HG02973 (cell line): ENCODE results near the gene NPAS4.
"Not testable (repeated sequence)": the region's sequence is repeated elsewhere in the genome, so short reads cannot be mapped to it uniquely, and the experiment has no call there.

Experiments
- ATAC-seq: cut with Tn5 transposase; IDR thresholded peaks from one replicate; pipeline ENCODE4 v1.9.1; 2021; ENCODE audit warnings: moderate library complexity; ENCODE audit not compliant: unreplicated experiment

Gene NPAS4

GRCh38 chr11:66417000-66417399 lies 3.8 kb upstream of the NPAS4 start:
- ATAC-seq, result no peak

GRCh38 chr11:66418168-66418985 lies 2.5 kb upstream of the NPAS4 start:
- ATAC-seq, result no peak

DNA sequence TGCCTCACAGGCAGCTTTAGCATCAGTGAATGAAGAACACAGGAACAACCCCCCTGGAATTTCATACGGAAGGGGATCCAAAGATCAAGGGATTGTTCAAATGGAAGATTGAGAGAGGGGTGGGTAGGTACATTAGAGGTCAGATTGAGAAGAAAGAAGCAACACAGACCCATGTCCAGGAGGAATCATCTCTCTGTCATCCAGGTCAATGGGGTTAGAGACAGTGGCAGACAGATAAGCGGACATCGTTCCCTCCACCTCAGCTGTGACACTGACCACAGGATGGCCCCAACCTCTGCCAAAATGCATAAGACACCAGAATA lies 1.9 kb upstream of the NPAS4 start:
- ATAC-seq, result no peak

DNA sequence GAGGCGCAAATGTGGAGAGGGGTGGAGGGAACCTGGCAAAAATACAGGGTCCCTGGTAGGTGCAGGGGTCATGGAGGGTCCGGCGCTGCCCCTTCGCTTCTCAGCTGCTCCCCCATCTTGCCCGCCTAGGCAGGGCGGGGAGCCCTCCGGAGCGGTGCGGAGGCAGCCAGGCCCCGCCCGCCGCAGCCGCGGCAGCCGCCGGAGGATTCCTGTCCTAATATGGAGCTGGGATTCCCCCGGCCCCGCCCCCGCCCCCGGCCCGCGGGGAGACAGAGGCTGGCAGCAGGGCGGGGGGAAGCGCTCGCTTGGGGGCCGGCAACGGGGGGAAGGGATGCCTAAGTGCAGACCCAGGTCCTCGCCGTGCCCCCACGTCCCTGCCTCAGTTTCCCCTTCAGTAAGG lies 1.0 kb upstream of the NPAS4 start:
- no peak for ATAC-seq

DNA sequence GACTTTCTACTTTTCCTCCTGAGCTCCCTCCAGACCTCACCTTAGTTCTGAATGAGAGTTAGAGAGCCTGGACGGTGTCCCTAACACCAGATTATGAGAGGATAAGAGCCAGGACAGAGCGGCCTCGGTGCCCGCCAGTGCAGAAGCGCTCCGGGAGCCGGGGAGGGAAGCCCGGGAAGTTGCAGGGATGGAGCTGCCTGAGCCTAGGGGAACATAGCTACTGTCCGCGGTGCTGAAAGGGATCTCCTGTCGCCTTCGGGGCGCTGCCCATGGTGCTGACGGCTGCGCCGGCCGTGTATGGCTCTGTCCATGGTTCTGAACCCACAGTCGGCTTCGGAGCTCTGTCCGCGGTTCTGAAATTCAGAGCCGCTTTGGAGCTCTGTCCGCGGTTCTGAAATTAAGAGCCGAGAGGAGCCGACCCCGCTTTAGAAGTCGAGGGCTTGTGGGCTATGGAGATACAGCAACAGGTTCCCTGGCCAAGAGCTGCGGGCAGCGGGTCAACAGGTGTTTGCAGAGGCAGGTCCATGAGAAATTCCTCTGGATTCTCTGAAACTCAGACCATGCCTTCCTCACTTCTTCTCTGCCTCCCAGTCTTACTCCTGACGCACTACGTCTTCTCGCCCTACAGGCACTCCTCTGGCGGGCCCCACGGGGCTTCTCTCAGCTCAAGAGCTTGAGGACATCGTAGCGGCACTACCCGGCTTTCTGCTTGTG lies 814 bp downstream of the NPAS4 start:
- ATAC-seq, result no peak

- no peak for ATAC-seq
These were observed 5.5 kb downstream of the NPAS4 start for GRCh38 chr11:66426314-66426713.

DNA sequence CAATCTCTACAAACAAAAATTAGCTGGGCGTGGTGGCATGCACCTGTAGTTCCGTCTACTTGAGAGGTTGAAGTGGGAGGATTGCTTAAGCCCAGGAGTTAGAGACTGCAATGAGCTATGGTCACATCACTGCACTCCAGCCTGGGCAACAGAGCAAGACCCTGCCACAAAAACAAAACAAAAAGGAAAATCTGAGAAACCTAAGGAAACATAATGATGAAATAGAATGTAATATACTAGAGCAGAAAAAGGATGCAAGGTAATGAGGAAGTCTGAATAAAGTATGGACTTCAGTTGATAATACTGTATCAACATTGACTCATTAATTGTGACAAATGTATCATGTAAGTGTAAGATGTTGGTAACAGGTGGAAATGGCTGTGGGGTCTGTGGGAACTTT lies 8.1 kb downstream of the NPAS4 start:
- no peak for ATAC-seq

DNA sequence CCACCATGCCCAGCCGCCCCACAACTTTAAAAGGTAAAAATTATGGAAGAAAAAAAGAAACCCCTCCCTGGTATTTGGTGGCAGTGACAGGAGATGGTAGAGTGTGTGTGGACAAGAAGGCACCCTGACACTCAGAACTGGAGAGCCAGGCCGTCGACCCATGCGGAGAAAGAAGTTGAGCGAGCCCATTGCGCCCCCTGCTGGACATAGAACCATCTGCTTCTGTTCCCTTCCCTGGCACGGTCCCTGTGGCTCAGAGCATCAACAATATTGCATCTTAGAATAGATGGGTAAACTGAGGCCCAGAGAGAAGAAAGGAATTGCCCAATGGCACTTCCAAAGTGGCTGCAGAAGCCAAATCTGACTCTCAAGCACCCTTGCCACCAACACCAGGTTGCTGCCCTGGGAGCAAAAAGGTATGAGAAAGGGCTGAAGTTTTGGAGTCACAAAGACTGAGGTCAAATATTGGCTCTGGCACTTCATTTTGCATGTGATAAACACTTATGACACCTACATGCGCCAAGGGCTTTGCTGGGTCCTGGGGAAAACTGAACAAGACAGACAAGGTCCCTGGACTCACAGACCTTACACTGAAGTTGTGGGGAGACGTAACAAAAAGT lies 9.3 kb downstream of the NPAS4 start:
- ATAC-seq, result no peak

GRCh38 chr11:66431287-66431686 lies 10.5 kb downstream of the NPAS4 start:
- ATAC-seq, result not testable (repeated sequence)

- ATAC-seq, result not testable (repeated sequence)
These were observed 11.1 kb downstream of the NPAS4 start for GRCh38 chr11:66431871-66432329.

GRCh38 chr11:66432597-66432996 lies 11.8 kb downstream of the NPAS4 start:
- ATAC-seq, result no peak

DNA sequence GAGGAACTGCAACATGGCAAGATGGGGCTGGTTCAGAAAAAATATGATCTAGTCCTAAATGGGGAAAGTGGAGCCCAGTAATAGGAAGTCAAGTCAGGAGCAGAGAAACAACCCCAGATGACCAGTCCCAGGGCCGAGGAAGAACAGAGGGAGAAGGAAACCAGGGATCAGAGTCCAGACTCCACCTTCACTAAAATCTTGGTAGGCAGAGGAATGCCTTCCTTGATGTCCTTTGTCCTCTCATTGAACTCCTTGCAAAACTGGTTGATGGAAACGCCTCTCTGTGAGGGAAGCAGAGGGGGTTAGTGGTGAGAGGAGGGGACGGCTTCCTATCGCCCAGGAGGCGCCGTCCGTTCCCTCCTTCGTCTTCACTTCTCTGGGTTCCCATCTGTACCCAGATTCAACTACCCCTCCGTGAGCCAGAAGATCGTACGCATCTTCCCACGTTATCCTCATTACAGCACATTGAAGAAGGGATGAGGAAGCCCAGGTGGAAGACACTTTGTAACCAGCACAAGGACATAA lies 17.2 kb downstream of the NPAS4 start:
- no peak for ATAC-seq

GRCh38 chr11:66438504-66439466 lies 17.9 kb downstream of the NPAS4 start, which contains the start of gene MRPL11:
Gene MRPL11, minus strand, starts transcription at chr11:66438848. Its CDS starts 94 bp downstream, at chr11:66438754.
- ATAC-seq, result peak; percentile 87

DNA sequence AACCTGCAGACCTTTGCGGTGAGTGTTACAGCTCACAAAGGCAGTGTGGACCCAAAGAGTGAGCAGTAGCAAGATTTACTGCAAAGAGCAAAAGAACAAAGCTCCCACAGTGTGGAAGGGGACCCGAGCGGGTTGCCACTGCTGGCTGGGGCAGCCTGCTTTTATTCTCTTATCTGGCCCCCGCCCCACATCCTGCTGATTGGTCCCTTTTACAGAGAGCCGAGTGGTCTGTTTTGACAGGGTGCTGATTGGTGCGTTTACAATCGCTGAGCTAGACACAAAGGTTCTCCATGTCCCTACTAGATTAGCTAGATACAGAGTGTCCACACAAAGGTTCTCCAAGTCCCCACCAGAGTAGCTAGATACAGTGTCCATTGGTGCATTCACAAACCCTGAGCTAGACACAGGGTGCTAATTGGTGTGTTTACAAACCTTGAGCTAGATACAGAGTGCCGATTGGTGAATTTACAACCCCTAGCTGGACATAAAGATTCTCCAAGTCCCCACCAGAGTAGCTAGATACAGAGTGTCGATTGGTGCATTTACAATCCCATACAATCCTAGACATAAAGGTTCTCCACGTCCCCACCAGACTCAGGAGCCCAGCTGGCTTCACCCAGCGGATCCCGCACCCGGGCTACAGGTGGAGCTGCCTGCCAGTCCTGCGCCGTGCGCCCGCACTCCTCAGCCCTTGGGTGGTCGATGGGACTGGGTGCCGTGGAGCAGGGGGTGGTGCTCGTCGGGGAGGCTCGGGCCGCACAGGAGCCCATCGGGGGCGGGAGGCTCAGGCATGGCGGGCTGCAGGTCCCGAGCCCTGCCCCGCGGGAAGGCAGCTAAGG lies 19.5 kb downstream of the NPAS4 start:
- ATAC-seq, result not testable (repeated sequence)

DNA sequence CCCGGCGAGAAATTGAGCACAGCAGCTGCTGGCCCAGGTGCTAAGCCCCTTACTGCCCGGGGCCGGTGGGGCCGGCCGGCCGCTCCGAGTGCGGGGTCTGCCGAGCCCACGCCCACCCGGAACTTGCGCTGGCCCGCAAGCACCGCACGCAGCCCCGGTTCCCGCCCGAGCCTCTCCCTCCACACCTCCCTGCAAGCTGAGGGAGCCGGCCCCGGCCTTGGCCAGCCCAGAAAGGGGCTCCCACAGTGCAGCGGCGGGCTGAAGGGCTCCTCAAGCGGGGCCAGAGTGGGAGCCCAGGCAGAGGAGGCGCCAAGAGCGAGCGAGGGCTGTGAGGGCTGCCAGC lies 20.1 kb downstream of the NPAS4 start:
- ATAC-seq, result not testable (repeated sequence)

DNA sequence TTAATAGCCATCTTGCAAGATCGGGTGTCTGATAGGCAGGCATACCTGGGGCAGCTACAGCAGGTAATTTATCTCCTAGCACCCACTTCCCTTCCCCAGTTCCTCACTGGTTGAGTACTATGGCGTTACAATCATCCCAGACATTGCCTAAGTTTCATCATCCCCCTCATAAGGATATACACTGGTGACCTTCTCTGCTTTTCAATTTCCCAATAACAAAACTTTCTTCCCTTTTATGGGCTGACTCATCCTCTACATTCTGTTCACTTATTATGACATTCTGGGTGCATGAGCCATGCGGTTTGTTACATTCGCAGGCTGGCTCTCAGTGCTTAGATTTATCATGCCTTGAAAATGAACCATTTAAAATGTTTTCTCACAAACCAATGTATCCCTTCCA lies 22.8 kb downstream of the NPAS4 start:
- ATAC-seq, result no peak

DNA sequence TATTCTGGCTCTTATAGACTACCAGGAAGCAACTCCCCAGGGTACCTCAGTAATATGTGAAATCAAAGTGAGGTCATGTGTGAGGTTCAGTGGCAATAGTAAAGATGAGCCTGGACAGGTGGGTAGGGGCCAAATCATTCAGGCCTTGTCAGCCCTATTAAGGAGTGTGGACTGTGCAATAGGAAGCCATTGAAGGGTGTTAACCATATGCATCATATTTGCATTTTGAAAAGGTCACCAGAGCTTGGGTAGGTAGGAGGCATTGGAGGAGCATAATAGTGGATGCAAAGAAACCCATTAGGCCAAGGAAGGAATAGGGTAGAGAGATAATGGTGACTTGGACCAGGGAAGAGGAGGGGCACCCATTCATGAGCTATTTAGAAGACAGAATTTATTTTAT lies 26.2 kb downstream of the NPAS4 start:
- ATAC-seq, result no peak

DNA sequence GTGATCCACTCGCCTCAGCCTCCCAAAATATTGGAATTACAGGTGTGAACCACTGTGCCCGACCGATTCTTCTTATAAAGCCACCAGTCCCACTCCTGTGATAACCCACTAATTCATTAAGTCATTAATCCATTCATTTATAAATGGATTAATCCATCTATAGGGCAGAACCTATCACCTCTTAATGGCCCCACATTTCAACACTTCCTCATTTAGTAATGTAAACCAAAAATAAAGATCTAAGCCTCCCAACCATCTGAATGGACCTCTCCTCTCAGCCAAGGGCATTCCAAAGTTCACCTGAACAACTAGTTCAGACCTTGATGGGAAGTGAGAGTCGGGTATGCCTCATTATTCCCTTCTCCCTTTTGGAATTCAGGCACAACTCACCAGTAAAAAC lies 27.7 kb downstream of the NPAS4 start:
- no peak for ATAC-seq

- ATAC-seq, result no peak
These were observed 29.7 kb downstream of the NPAS4 start for GRCh38 chr11:66450560-66450959.

DNA sequence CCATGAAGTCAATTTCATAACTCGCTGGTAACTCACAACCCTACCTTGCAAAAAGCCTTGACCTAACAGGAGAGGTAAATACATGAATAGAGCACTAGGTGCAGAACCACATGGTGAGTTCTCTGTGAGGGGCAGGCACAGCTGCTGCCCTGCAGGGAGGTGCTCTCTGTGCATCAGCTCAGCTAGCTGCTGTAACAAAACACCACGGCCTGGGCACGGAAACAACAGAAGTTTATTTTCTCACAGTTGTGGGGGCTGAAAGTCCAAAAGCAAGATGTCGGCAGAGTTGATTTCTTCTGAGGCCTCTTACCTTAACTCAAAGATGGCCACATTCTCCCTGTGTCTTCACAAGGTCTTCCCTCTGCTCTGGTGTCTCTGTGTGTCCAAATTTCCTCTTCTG lies 30.8 kb downstream of the NPAS4 start:
- no peak for ATAC-seq
